OCI-LY7 (cell line): ENCODE data around the gene LRPAP1. TPM values are rescaled to one million over a fixed set of nuclear protein-coding genes. Genes with fewer than 3 reads are reported as not detected.

Experiments
- BruUV-seq: library from RNA; stranded (reverse); fragments of 400-500 nt; replicated peaks from 2 replicates; lab custom pipeline; 2021; lab: Mats Ljungman, UMichigan
- CTCF ChIA-PET: fragments of 300-600 bp; sonication (Branson Sonifier 250); formaldehyde crosslinking; loops from one replicate; lab custom pipeline; 2022; ENCODE audit warnings: antibody characterized with exemption; ENCODE audit not compliant: unreplicated experiment; lab: Charles Lee
- POLR2A ChIA-PET: fragments of 300-600 bp; sonication (Branson Sonifier 250); formaldehyde crosslinking; loops from one replicate; lab custom pipeline; 2022; ENCODE audit warnings: antibody characterized with exemption; lab: Charles Lee
- DNase-seq: peaks from one replicate; pipeline ENCODE4 v3.0.0-alpha.2; 2015; ENCODE audit warnings: low spot score
- H2AFZ ChIP-seq: fragments of 200-600 bp; sonication (generic), shearing (Covaris generic); 2 replicates; pipeline ENCODE4 v1.6.1; 2014; ENCODE audit warnings: mild to moderate bottlenecking, antibody characterized with exemption, low read length, moderate library complexity
- H3K27ac ChIP-seq: fragments of 200-600 bp; sonication (generic); 2 replicates; pipeline ENCODE4 v1.5.1; 2014; ENCODE audit warnings: mixed run types, low read depth, mild to moderate bottlenecking, moderate library complexity, low read length, inconsistent platforms; ENCODE audit not compliant: poor library complexity, severe bottlenecking
- H3K36me3 ChIP-seq: fragments of 200-600 bp; sonication (generic); 2 replicates; pipeline ENCODE4 v1.6.1; 2014; ENCODE audit warnings: mild to moderate bottlenecking, antibody characterized with exemption, low read length, moderate library complexity, mixed read lengths; ENCODE audit not compliant: insufficient read depth
- H3K4me1 ChIP-seq: fragments of 200-600 bp; sonication (generic); 2 replicates; pipeline ENCODE4 v1.5.1; 2014; ENCODE audit warnings: mild to moderate bottlenecking, low read length; ENCODE audit not compliant: insufficient read depth, poor library complexity, severe bottlenecking
- H3K4me2 ChIP-seq: fragments of 200-600 bp; sonication (generic); 2 replicates; pipeline ENCODE4 v1.6.1; 2014; ENCODE audit warnings: mild to moderate bottlenecking, low read length
- H3K4me3 ChIP-seq: fragments of 200-600 bp; sonication (generic); 2 replicates; pipeline ENCODE4 v1.5.1; 2014; ENCODE audit warnings: mild to moderate bottlenecking, low read depth, low read length; ENCODE audit not compliant: poor library complexity, severe bottlenecking
- H3K79me2 ChIP-seq: fragments of 200-600 bp; sonication (generic); 2 replicates; pipeline ENCODE4 v1.6.1; 2016; ENCODE audit warnings: low read depth, mild to moderate bottlenecking, low read length, moderate library complexity, mixed read lengths; ENCODE audit not compliant: insufficient read depth
- H3K9me2 ChIP-seq: fragments of 200-600 bp; sonication (generic); 2 replicates; pipeline ENCODE4 v1.6.1; 2016; ENCODE audit warnings: mild to moderate bottlenecking, low read length, mixed read lengths; ENCODE audit not compliant: insufficient read depth
- H3K9me3 ChIP-seq: fragments of 200-600 bp; sonication (generic); 2 replicates; pipeline ENCODE4 v1.6.1; 2014; ENCODE audit warnings: mild to moderate bottlenecking, mixed run types, low read length, mixed read lengths
- H4K20me1 ChIP-seq: fragments of 200-600 bp; sonication (generic); 2 replicates; pipeline ENCODE4 v1.6.1; 2014; ENCODE audit warnings: mild to moderate bottlenecking, antibody characterized with exemption, low read length, moderate library complexity, mixed read lengths; ENCODE audit not compliant: insufficient read depth
- EZH2phosphoT487 ChIP-seq: fragments of 200-600 bp; sonication (generic); IDR thresholded peaks from 2 replicates; pipeline ENCODE4 v1.6.1; 2018; ENCODE audit warnings: low read depth, borderline replicate concordance, mild to moderate bottlenecking, mixed run types, antibody characterized with exemption, low read length, moderate library complexity, mixed read lengths
- intact Hi-C: fragments of 100-400 bp; cut with micrococcal nuclease; formaldehyde crosslinking; loops from one replicate; pipeline ENCODE4 v1.10.0; 2022; ENCODE audit not compliant: unreplicated experiment
- total RNA-seq, 2 experiments: library from RNA; depleted of rRNA in 1 of 2; stranded (reverse); fragments of >200 nt in 1 of 2; shearing (Covaris generic) in 1 of 2; gene quantifications; 2 replicates each; pipeline ENCODE4 v1.2.3, GENCODE V29; 2014 to 2022
- TF ChIP-seq, protein P1 (sequence below): fragments of 200-600 bp; sonication (generic); conservative IDR thresholded peaks from 2 replicates; pipeline ENCODE4 v1.5.1; 2014; ENCODE audit warnings: mild to moderate bottlenecking, antibody characterized with exemption, low read length, moderate library complexity, mixed read lengths

Gene LRPAP1
- total RNA-seq, 2 experiments from 2014 or later = 46.2 to 54.7 TPM

- intact Hi-C loops = no loop called here
- H3K36me3 ChIP-seq = no peaks in the 10 kb centered on the region
- ChIA-PET POLR2A (no interaction called here), CTCF (no interaction called here)
- no TSS peak for BruUV-seq
- DNase-seq = no peak
- H3K9me2 ChIP-seq = no peaks in the 10 kb centered on the region
- no peak for TF ChIP-seq EZH2phosphoT487
- TF ChIP-seq, protein P1, sequence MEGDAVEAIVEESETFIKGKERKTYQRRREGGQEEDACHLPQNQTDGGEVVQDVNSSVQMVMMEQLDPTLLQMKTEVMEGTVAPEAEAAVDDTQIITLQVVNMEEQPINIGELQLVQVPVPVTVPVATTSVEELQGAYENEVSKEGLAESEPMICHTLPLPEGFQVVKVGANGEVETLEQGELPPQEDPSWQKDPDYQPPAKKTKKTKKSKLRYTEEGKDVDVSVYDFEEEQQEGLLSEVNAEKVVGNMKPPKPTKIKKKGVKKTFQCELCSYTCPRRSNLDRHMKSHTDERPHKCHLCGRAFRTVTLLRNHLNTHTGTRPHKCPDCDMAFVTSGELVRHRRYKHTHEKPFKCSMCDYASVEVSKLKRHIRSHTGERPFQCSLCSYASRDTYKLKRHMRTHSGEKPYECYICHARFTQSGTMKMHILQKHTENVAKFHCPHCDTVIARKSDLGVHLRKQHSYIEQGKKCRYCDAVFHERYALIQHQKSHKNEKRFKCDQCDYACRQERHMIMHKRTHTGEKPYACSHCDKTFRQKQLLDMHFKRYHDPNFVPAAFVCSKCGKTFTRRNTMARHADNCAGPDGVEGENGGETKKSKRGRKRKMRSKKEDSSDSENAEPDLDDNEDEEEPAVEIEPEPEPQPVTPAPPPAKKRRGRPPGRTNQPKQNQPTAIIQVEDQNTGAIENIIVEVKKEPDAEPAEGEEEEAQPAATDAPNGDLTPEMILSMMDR = no peak
- H3K27ac ChIP-seq = no peak overlapping the region
- no peaks in the 10 kb centered on the region for H4K20me1 ChIP-seq
- no peak overlapping the region for H3K4me2 ChIP-seq
- no peaks in the 10 kb centered on the region for H3K4me1 ChIP-seq
- no peak overlapping the region for H3K4me3 ChIP-seq
- no peak overlapping the region for H2AFZ ChIP-seq
- no peaks in the 10 kb centered on the region for H3K9me3 ChIP-seq
- no peaks in the 10 kb centered on the region for H3K79me2 ChIP-seq
Observed at GRCh38 chr4:3475713-3476260, 56.4 kb downstream of the LRPAP1 start.

DNA sequence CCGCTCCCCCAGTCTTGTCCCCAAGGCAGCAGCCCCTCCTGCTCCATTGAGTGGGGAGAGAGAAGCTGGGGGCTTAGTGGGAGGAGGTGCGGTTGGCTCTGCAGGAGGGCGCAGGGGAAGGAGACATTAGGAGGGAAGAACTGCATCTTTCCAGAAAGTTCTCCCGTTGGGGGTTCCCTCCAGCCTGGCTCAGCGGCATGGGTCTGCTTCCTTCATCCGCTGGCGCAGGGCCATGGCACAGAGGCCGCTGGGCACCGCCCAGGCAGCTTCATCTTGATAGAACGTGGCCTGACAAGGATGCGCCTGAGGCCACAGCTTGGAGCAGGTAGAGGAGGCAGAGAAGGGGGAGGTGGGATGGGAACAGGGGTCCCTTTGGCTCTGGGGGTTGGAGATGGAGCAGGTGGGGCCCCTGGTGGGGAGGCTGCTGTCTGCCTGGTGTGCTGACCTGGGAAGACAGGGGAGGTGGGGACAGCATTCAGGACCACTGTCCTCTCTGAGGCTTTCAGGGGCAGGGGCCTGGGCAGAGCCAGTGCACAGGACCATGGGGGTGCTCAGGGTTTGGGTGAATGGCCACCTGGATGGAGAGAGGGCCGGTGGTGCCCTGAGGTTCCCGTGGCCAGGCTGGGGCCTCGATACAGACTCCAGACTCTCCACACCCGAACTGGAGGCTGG lies 57.0 kb downstream of the LRPAP1 start:
- CTCF ChIA-PET = no interaction called here
- Histone ChIP-seq H3K4me1 (no peaks in the 10 kb centered on the region), H3K36me3 (no peaks in the 10 kb centered on the region), H3K9me2 (no peaks in the 10 kb centered on the region), H3K27ac (no peak overlapping the region), H2AFZ (no peak overlapping the region), H3K4me2 (no peak overlapping the region), H3K79me2 (no peaks in the 10 kb centered on the region), H3K9me3 (no peaks in the 10 kb centered on the region), H3K4me3 (no peak overlapping the region), H4K20me1 (no peaks in the 10 kb centered on the region)
- DNase-seq = no peak
- no TSS peak for BruUV-seq
- TF ChIP-seq, protein P1 = no peak
- TF ChIP-seq EZH2phosphoT487 = no peak
- intact Hi-C loops = no loop called here
- POLR2A ChIA-PET = no interaction called here
